Measurements from ENCODE around the gene CBX7. TPM values are rescaled to one million over a fixed set of nuclear protein-coding genes. Genes with fewer than 3 reads are reported as not detected.

CBX7 gene
- polyA plus RNA-seq, 2 of the 4 experiments (the other 2 are of a cell fraction) = 0.79 to 2.5 TPM

- CTCF ChIA-PET = interaction anchor here (1.7 kb wide), 1 partner anchor 8 kb away, joined by 3 read pairs; no protein-coding TSS in a partner anchor
Measured at GRCh38 chr22:39138357-39138997, 14.0 kb downstream of the CBX7 start.

More at GRCh38 chr22:39138357-39138997, 14.0 kb downstream of the CBX7 start:
- WGBS (ENCODE audit: missing lambda C conversion rate) = 85% methylated on average over 11 of the region's 14 CpGs
- H3K27ac ChIP-seq = no peak overlapping the region
- POLR2A ChIA-PET = interaction anchor here (0.7 kb wide), 1 partner anchor 140 kb away, joined by 4 read pairs; no protein-coding TSS in a partner anchor
- TF ChIP-seq TP53 (CRISPR knock-in tag; IDR thresholded peaks at IDR 0.05) (no peak), RARB (CRISPR knock-in tag; IDR thresholded peaks at IDR 0.05) (no peak), REST (IDR thresholded peaks at IDR 0.05) (no peak), MYC (IDR thresholded peaks at IDR 0.05; ENCODE audit: borderline replicate concordance, low read length) (no peak), SREBF2 (IDR thresholded peaks at IDR 0.05) (no peak), ATOH8 (CRISPR knock-in tag; IDR thresholded peaks at IDR 0.05; ENCODE audit: low read depth) (no peak), EHF (CRISPR knock-in tag; IDR thresholded peaks at IDR 0.05) (no peak), MAX (IDR thresholded peaks at IDR 0.05) (no peak), HOXB13 (CRISPR knock-in tag; IDR thresholded peaks at IDR 0.05; ENCODE audit: low read depth) (no peak), HOXA7 (CRISPR knock-in tag; IDR thresholded peaks at IDR 0.05) (no peak), CTCF (IDR thresholded peaks at IDR 0.05) (no peak), ESRRA (IDR thresholded peaks at IDR 0.05; ENCODE audit: borderline replicate concordance, low read length) (no peak), NPAS2 (CRISPR knock-in tag; IDR thresholded peaks at IDR 0.05; ENCODE audit: borderline replicate concordance) (no peak), ELK1 (IDR thresholded peaks at IDR 0.05; ENCODE audit: low read depth, low read length) (no peak), FOSL2 (IDR thresholded peaks at IDR 0.05) (no peak), FOSL2 (CRISPR knock-in tag; IDR thresholded peaks at IDR 0.05) (no peak), ZSCAN20 (CRISPR knock-in tag; IDR thresholded peaks at IDR 0.05) (no peak), RNF2 (IDR thresholded peaks at IDR 0.05; ENCODE audit: borderline replicate concordance, low read depth) (no peak), EHMT2 (IDR thresholded peaks at IDR 0.05; ENCODE audit: low read depth) (no peak), CBX8 (IDR thresholded peaks at IDR 0.05) (no peak)
- no peaks in the 10 kb centered on the region for H3K4me1 ChIP-seq
- no peak overlapping the region for H3K4me2 ChIP-seq
- H3K9me3 ChIP-seq = no peaks in the 10 kb centered on the region
- no peak overlapping the region for H3K4me3 ChIP-seq
- ATAC-seq (no peak), DNase-seq (ENCODE audit: low read depth in 1 of 2, low spot score in 1 of 2) (no peak), FAIRE-seq (no peak)
